ENCODE measurements around the gene FRAS1.
"Not testable (repeated sequence)": the region's sequence is repeated elsewhere in the genome, so short reads cannot be mapped to it uniquely, and the experiment has no call there.

The FRAS1 gene

GRCh38 chr4:78464265-78464664 is 407.1 kb downstream of the FRAS1 start:
- no peak for DNase-seq

DNA sequence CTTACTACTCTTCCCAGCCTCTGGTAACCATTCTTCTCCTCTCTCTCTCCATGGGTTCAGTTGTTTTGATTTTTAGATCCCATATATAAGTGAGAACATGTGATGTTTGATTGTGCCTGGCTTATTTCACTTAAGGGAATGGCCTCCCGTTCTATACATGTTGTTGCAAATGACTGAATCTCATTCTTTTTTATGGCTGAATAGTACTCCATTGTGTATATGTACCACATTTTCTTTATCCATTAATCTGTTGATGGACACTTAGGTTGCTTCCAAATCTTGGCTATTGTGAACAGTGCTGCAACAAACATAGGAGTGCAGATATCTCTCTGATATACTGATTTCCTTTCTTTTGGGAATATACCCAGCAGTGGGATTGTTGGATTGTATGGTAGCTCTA is 410.1 kb downstream of the FRAS1 start:
- not testable (repeated sequence) for DNase-seq

DNA sequence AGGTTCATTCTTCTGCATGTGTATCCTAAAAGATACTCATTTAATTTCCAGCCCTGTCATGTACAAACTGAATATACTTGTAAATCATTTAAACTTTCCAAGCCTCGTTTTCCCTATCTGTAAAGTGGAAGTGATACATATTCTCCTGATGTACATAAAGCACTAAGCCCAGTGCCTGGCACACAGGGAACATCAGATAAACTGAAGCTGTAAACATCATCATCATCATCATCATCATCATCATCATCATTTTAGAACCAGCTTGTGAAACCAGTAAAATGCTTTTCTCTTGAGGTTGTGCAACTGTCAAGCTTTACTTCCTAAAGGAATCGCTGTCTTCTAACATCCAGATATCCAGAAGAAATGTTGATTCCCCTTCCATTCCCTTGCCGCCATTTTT is 411.1 kb downstream of the FRAS1 start:
- no peak for DNase-seq

DNA sequence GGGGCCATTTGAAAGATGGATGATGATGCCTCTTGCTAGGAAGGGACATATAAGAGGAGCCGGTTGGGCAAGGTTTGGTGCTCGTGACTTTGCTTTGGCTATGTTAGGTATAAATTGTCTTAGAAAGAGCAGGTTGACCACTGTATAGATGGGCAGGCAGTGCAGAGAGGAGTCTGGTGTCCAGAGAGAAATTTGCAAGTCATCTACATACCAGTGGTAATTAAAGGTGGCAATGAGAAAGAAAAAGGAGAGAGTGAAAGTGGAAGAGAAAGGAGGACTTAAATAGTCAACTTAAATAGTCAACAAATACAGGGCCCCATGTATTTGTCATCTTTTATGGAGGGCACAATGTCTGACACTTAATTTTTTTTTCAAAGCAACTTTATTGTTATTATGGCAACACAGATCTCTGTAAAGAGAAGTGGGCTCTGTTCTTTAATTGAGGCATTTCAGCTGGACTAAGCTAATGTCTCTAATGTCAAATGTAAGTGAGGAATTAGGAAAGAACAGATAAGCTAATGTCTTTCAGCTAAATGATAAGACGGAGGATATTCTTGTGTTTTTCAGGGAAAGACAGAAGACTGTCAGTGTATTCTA is 419.1 kb downstream of the FRAS1 start:
- DNase-seq, result no peak

- DNase-seq, result no peak
These were observed 420.2 kb downstream of the FRAS1 start for GRCh38 chr4:78477276-78477675.

- DNase-seq, result no peak
These were observed 421.4 kb downstream of the FRAS1 start for GRCh38 chr4:78478523-78478922.

- no peak for DNase-seq
These were observed 423.2 kb downstream of the FRAS1 start for GRCh38 chr4:78480286-78480685.

DNA sequence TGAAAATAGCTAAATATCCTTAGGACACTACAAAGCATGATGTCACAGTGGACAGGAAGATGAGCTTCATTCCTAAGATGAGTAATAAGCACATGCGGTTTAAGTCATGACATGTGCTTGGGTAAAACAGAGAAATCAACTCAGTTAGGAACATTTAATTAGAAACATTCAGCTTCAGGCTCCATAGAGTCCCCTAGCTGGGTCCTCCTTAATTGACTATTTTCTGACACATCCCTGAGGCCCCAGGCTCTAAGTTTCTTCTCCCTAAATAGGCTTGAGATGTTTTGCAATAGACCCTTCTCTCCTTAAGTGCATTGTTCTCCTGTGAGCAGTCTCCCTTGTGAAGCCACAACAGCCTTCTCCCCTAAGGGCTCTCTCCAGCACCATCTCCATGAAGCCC is 424.1 kb downstream of the FRAS1 start:
- DNase-seq, result no peak

GRCh38 chr4:78482281-78482680 is 425.2 kb downstream of the FRAS1 start:
- DNase-seq, result no peak

GRCh38 chr4:78483811-78484210 is 426.7 kb downstream of the FRAS1 start:
- DNase-seq, result no peak

DNA sequence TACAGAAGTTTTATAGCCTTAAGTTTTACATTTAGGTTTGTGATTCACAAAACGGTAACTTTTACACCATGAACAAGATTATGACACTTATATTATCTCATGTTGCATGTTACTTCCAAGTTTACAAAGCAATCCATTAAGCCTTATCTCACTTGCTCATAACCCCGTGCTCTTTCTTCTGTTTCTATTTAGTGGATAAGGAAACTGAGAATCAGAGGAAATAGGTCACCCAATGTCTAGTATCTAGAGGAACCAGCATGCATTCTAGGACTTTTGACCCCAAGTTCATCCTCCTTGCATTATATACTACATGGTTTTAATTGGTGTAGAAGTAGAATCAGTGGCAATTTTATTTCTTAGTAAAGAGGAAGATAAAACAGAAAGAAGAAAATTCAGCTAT is 427.5 kb downstream of the FRAS1 start:
- DNase-seq, result no peak

DNA sequence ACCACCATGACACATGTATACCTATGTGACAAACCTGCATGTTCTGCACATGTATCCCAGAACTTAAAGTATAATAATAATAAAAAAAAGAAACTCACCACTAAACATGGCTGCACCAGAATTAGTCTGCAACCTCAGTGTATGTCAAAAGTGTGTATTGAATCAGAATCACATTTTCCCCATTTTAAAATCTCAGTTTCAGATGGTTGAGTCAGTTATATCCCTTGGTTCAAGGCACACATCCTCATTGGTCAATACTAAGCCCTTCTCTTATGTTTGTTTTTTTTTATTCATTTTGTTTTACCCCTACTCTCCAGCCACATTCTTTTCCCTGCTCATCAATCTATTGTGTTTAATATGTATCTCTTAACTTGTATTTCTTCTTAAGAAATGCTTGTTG is 436.6 kb downstream of the FRAS1 start:
- no peak for DNase-seq

- DNase-seq, result no peak
These were observed 439.0 kb downstream of the FRAS1 start for GRCh38 chr4:78496021-78496643.

- not testable (repeated sequence) for DNase-seq
These were observed 449.1 kb downstream of the FRAS1 start for GRCh38 chr4:78506260-78506659.

GRCh38 chr4:78509043-78509442 is 451.9 kb downstream of the FRAS1 start:
- no peak for DNase-seq

GRCh38 chr4:78510108-78510507 is 453.0 kb downstream of the FRAS1 start:
- no peak for DNase-seq

- DNase-seq, result no peak
These were observed 453.6 kb downstream of the FRAS1 start for GRCh38 chr4:78510681-78511080.

DNA sequence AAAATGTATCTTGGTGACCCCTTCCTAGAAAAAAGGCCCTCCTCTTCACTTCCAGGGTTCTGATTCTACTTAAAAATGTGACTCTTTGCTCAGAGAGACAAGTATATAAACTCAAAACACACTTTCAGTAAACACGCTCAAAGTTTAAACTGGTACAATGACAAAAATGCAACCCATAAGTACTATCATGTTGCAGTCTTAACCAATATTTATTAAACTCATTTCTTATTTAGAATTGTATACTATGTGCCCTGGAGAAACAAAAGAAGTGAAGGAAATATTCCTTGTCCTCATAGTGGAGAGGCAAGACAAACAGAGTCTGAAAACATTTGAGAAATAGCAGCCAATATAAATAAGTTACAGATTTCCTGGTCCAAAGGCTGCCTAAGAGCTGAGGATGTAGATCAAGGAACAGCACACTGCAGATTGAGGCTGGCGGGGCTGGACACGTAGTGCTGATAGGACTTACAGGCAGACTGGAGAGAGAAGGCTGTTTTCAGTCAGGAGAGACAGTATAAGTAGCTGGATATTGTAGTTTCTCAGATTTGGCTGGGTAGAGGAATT is 455.3 kb downstream of the FRAS1 start:
- DNase-seq, result no peak

DNA sequence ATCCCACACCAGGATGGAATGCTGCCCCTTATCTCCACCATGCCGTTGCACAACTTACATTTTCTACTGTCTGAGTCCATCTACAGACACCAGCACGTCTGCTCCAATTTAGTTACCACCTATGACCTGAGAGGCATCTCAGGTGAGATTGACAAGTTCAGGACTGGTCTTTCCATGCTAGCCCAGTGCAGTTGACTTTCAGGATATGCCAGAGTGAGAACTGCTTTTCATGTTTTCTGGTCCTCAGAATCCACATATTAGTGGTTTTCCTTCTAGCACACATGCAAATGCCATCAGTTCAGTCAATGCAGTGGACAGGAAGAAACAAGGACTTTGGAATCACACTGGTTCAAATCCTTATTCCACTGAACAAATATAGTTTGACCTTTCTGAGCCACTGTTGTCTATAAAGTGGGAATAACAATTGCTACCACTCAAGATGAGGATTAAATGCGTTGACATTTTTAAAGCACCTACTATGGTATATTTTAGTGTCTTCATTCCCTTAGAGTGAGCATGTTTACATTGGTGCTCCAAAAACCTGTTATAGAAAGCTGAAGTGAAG is 456.4 kb downstream of the FRAS1 start:
- DNase-seq, result no peak

DNA sequence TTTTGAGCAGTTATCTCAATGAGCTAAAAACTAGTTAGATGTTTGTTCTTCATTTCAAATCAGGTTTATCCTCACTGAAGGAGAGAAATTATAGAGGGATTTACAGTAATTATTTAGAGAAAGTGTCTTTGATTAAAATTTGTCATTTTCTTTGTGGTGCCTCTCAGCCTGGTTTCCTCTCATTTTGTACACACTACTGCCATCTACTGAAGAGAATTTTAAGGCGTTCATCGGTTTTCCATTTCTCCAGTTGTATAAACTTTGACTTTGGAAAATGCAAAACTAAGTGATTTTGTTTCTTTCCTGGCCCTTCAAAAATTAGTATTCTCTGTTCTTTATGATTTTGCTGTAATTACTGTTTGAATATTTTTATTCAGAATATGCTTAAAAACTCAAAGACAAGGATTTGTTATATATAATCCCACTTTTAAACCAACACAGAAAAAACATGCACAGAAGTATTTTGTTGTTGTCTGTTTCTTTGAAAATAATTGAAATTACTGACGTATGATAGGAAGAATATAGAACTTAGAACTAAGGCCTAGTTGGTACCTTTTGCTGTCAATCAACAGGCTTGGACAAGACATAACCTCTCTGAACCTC is 460.0 kb downstream of the FRAS1 start:
- peak; percentile 15 for DNase-seq

DNA sequence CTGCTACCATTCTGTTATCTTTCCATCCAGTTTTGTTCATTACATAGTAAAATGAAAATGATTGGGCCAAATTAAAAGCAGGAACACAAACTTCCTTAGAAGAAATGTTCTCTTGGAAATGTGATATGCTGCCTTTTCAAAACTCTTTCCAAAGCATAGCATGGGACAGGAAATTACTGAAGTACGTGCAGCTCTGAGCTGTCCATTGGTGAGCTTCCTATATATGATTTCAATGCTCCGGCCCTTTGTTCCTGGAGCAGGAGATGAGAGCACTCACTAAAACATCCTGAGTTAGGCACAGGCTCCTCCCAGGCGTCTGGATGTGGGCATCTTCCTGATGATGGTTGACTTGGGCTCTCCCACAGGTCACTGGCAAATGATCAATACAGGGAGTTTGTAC is 461.4 kb downstream of the FRAS1 start:
- no peak for DNase-seq

GRCh38 chr4:78519962-78520361 is 462.8 kb downstream of the FRAS1 start:
- no peak for DNase-seq

DNA sequence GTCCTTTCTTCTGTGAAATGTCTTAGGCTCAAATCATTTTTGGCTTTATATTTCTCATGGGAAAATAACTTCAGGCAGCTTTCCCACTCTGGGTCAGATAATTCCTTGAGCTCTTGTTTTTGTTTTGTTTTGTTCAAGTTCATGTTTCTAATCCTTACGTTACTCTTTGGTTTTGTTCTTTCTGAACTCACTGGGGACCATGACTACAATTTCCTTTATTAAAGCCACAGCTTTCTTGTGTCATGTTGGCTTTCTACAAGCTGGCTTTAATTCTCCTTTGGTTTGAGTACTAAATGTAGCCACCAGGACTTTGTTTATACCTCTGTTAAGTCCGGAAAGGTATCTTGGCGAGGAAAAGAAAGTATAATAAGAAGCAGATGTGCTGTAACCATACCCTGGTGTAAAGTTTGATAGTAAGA is 463.7 kb downstream of the FRAS1 start:
- DNase-seq, result no peak

GRCh38 chr4:78524009-78524408 is 466.9 kb downstream of the FRAS1 start:
- no peak for DNase-seq

Data from NCI-H774 (cell line).